ENCODE data around the gene KREMEN2. TPM values are rescaled to one million over a fixed set of nuclear protein-coding genes. Genes with fewer than 3 reads are reported as not detected.

Gene KREMEN2
- polyA plus RNA-seq, 2 of the 4 experiments (the other 2 are of a cell fraction), result 0.35 to 1.5 TPM

- POLR2A ChIA-PET, result no interaction called here
Measured at GRCh38 chr16:2973605-2974318, 9.7 kb downstream of the KREMEN2 start.

GRCh38 chr16:2974319-2975056 lies 10.4 kb downstream of the KREMEN2 start:
- H3K4me2 ChIP-seq, result no peak overlapping the region
- no peak overlapping the region for H3K27ac ChIP-seq
- DNase-seq (ENCODE audit: low read depth in 1 of 2, low spot score in 1 of 2), result no peak
- no peaks in the 10 kb centered on the region for H3K9me3 ChIP-seq
- H3K4me1 ChIP-seq, result peaks cover 17% of the 10 kb centered on the region
- no peak for ATAC-seq
- ChIA-PET POLR2A (no interaction called here), CTCF (interaction anchor here (0.8 to 3.3 kb wide), 6 partner anchors 8 to 55 kb away, joined by 4 to 13 read pairs (median 6); no protein-coding TSS in a partner anchor)
- 97% methylated on average over 10 of the region's 15 CpGs for WGBS (ENCODE audit: missing lambda C conversion rate)
- no peak overlapping the region for H3K4me3 ChIP-seq
- no peak for TF ChIP-seq BHLHE40 (IDR thresholded peaks at IDR 0.05; ENCODE audit: low read depth, low read length)
- TF ChIP-seq POLR2A (IDR thresholded peaks at IDR 0.05; ENCODE audit: low read length), result no peak
- no peak for TF ChIP-seq CEBPB (IDR thresholded peaks at IDR 0.05)
- no peak for TF ChIP-seq ESRRA (IDR thresholded peaks at IDR 0.05; ENCODE audit: borderline replicate concordance, low read length)
- TF ChIP-seq CTCF (IDR thresholded peaks at IDR 0.05), result no peak
- no peak for TF ChIP-seq GATA3 (IDR thresholded peaks at IDR 0.05; ENCODE audit: borderline replicate concordance)
- no peak for TF ChIP-seq RARB (CRISPR knock-in tag; IDR thresholded peaks at IDR 0.05)
- no peak for TF ChIP-seq TP53 (CRISPR knock-in tag; IDR thresholded peaks at IDR 0.05)
- TF ChIP-seq BCL3 (IDR thresholded peaks at IDR 0.05), result no peak
- no peak for TF ChIP-seq ZNF302 (CRISPR knock-in tag; IDR thresholded peaks at IDR 0.05)
- no peak for TF ChIP-seq ATOH8 (CRISPR knock-in tag; IDR thresholded peaks at IDR 0.05; ENCODE audit: low read depth)
- TF ChIP-seq NR3C1 (IDR thresholded peaks at IDR 0.05), result no peak
- TF ChIP-seq HES2 (IDR thresholded peaks at IDR 0.05), result no peak
- no peak for TF ChIP-seq USF2 (IDR thresholded peaks at IDR 0.05)
- TF ChIP-seq ZFP36 (IDR thresholded peaks at IDR 0.05; ENCODE audit: borderline replicate concordance, partially characterized antibody), result no peak
- no peak for FAIRE-seq

More at GRCh38 chr16:2973605-2974318, 9.7 kb downstream of the KREMEN2 start:
- no peak for DNase-seq (ENCODE audit: low read depth in 1 of 2, low spot score in 1 of 2)
- WGBS (ENCODE audit: missing lambda C conversion rate), result 92% methylated on average over 9 of the region's 17 CpGs
- TF ChIP-seq HES2 (IDR thresholded peaks at IDR 0.05), result no peak
- peak; percentile 37; the same call in 1 of the 2 replicates for TF ChIP-seq PBX3 (IDR thresholded peaks at IDR 0.05)
- H3K27ac ChIP-seq, result no peak overlapping the region
- no peak overlapping the region for H3K4me2 ChIP-seq
- H3K9me3 ChIP-seq, result no peaks in the 10 kb centered on the region
- H3K4me3 ChIP-seq, result no peak overlapping the region
- H3K4me1 ChIP-seq, result peaks cover 14% of the 10 kb centered on the region
- ATAC-seq, result no peak
- FAIRE-seq, result no peak
- CTCF ChIA-PET, result interaction anchor here (1.1 to 3.3 kb wide), 4 partner anchors 9 to 47 kb away, joined by 6 to 13 read pairs (median 8); no protein-coding TSS in a partner anchor
